B cell (primary cell): ENCODE measurements around the gene EXT2. TPM values are rescaled to one million over a fixed set of nuclear protein-coding genes. Genes with fewer than 3 reads are reported as not detected.

Source experiments
- ATAC-seq: fragments of 200-7000 bp; cut with Tn5 transposase; one replicate; pipeline ENCODE4 v1.10.0; 2021; ENCODE audit warnings: low read depth, mild to moderate bottlenecking, moderate number of reproducible peaks, moderate library complexity
- CTCF ChIA-PET: fragments of 350-600 bp; sonication (Branson Sonifier 250); formaldehyde crosslinking; loops from one replicate; lab custom pipeline; 2021; ENCODE audit warnings: antibody characterized with exemption, inconsistent platforms; lab: Charles Lee
- POLR2A ChIA-PET: fragments of 350-600 bp; sonication (Branson Sonifier 250); formaldehyde crosslinking; loops from one replicate; lab custom pipeline; 2021; ENCODE audit warnings: antibody characterized with exemption; lab: Charles Lee
- DNase-seq: peaks from one replicate; pipeline ENCODE4 v3.0.0; 2013
- H2AFZ ChIP-seq: 2 replicates; pipeline ENCODE4 v1.6.1; 2012; ENCODE audit warnings: mild to moderate bottlenecking, low read depth, low read length; ENCODE audit not compliant: insufficient read depth, poor library complexity, severe bottlenecking
- H3K27ac ChIP-seq, 2 donors: 1 replicate in 1 of 2; 2 replicates in 1 of 2; pipeline ENCODE4 v1.5.1; 2012 to 2013; ENCODE audit warnings: low read length in 2 of 2, mild to moderate bottlenecking in 2 of 2, moderate library complexity in 1 of 2
- H3K27me3 ChIP-seq, 4 experiments: fragments of 200-600 bp in 1 of 4; sonication (generic) in 1 of 4; replicated peaks in 1 of 4; 1 replicate in 2 of 4; 2 replicates in 2 of 4; pipeline versions ENCODE4 v1.6.1 to v1.7.0; 2013 to 2016; ENCODE audit warnings: low read length in 3 of 4, mild to moderate bottlenecking in 2 of 4, mixed read lengths in 1 of 4, moderate library complexity in 1 of 4; ENCODE audit not compliant: insufficient read depth in 4 of 4, control insufficient read depth in 3 of 4; ENCODE audit errors: control extremely low read depth in 1 of 4
- H3K36me3 ChIP-seq, 2 experiments: replicated peaks in 1 of 2; 1 replicate in 1 of 2; 2 replicates in 1 of 2; pipeline versions ENCODE4 v1.6.1 to v1.7.1; 2013; ENCODE audit warnings: low read length in 1 of 2; ENCODE audit not compliant: insufficient read depth in 2 of 2, control insufficient read depth in 1 of 2; ENCODE audit errors: control extremely low read depth in 1 of 2, extremely low read depth in 1 of 2
- H3K4me1 ChIP-seq, 2 donors: fragments of 200-600 bp in 1 of 2; sonication (generic) in 1 of 2; 1 replicate in 1 of 2; 2 replicates in 1 of 2; pipeline versions ENCODE4 v1.5.1 to v1.6.1; 2013 to 2017; ENCODE audit warnings: low read length in 2 of 2; ENCODE audit not compliant: control insufficient read depth in 2 of 2, insufficient read depth in 2 of 2
- H3K4me2 ChIP-seq: replicated peaks from 2 replicates; pipeline ENCODE3; 2012; ENCODE audit warnings: mild to moderate bottlenecking, low read depth, low read length; ENCODE audit not compliant: poor library complexity, severe bottlenecking
- H3K4me3 ChIP-seq, 5 experiments: fragments of 200-600 bp in 1 of 5; sonication (generic) in 1 of 5; 1 replicate in 3 of 5; 2 replicates in 2 of 5; pipeline versions ENCODE4 v1.5.1 to v1.7.0; 2011 to 2016; ENCODE audit warnings: low read length in 4 of 5, mild to moderate bottlenecking in 4 of 5, low read depth in 2 of 5, control low read depth in 1 of 5, moderate library complexity in 1 of 5; ENCODE audit not compliant: insufficient read depth in 1 of 5; ENCODE audit errors: control extremely low read depth in 1 of 5, extremely low read depth in 1 of 5
- H3K79me2 ChIP-seq: fragments of 200-600 bp; sonication (generic); one replicate; pipeline ENCODE4 v1.6.0; 2016; ENCODE audit warnings: low read length; ENCODE audit not compliant: control insufficient read depth, insufficient read depth
- H3K9ac ChIP-seq: fragments of 200-600 bp; sonication (generic); 2 replicates; pipeline ENCODE4 v1.6.1; 2017; ENCODE audit warnings: mild to moderate bottlenecking, low read length, moderate library complexity
- H3K9me3 ChIP-seq, 3 donors: one replicate each; pipeline versions ENCODE4 v1.6.1 to v1.7.1; 2013; ENCODE audit warnings: low read length in 2 of 3; ENCODE audit not compliant: control insufficient read depth in 2 of 3, insufficient read depth in 1 of 3; ENCODE audit errors: control extremely low read depth in 1 of 3
- H4K20me1 ChIP-seq: 2 replicates; pipeline ENCODE4 v1.6.0; 2012; ENCODE audit warnings: mild to moderate bottlenecking, low read length; ENCODE audit not compliant: insufficient read depth, control insufficient read depth, poor library complexity, severe bottlenecking
- H3K27ac Mint-ChIP-seq: one replicate; pipeline ENCODE4 v1.8.0; 2021; ENCODE audit warnings: mixed read lengths
- H3K27me3 Mint-ChIP-seq: one replicate; pipeline ENCODE4 v1.8.0; 2021; ENCODE audit warnings: mixed read lengths
- H3K4me1 Mint-ChIP-seq: one replicate; pipeline ENCODE4 v1.8.0; 2021; ENCODE audit warnings: mixed read lengths
- H3K4me3 Mint-ChIP-seq: one replicate; pipeline ENCODE4 v1.8.0; 2021; ENCODE audit warnings: mixed read lengths
- H3K9me3 Mint-ChIP-seq: one replicate; pipeline ENCODE4 v1.8.0; 2022; ENCODE audit warnings: mixed read lengths; ENCODE audit not compliant: insufficient read depth
- CTCF ChIP-seq: fragments of 200-600 bp; IDR thresholded peaks from one replicate; pipeline ENCODE4 v1.8.0; 2022; ENCODE audit warnings: antibody characterized with exemption, mild to moderate bottlenecking
- EZH2 ChIP-seq: IDR thresholded peaks from 2 replicates; pipeline ENCODE4 v1.6.1; 2012; ENCODE audit warnings: borderline replicate concordance, low read depth, mild to moderate bottlenecking, moderate library complexity, low read length; ENCODE audit not compliant: insufficient read depth, poor library complexity, severe bottlenecking
- WGBS: methylation state at CpG from one replicate; pipeline ENCODE4 v1.1.5; 2013; ENCODE audit warnings: missing lambda C conversion rate; ENCODE audit not compliant: insufficient coverage; 5-methylcytosine and 5-hydroxymethylcytosine counted together
- intact Hi-C: fragments of 100-400 bp; cut with micrococcal nuclease; formaldehyde crosslinking; loops from one replicate; pipeline ENCODE4 v1.10.0; 2022
- polyA plus RNA-seq: library from polyadenylated mRNA; depleted of rRNA; stranded (reverse); fragments of >200 nt; gene quantifications from 2 replicates; pipeline ENCODE4 v1.2.3, GENCODE V29; 2012
- total RNA-seq, 2 donors: library from RNA; stranded (reverse); fragments of 120-200 nt in 1 of 2; gene quantifications; 1 replicate in 1 of 2; 2 replicates in 1 of 2; pipeline versions ENCODE4 v1.2.3 to v1.2.4, GENCODE V29; 2013 to 2022

EXT2 gene
- total and polyA plus RNA-seq, 2 donors (not counting 1 experiment from before 2014, with no cell fraction given), result 11.0 to 27.8 TPM

- Histone ChIP-seq H3K4me2 (no peak overlapping the region), H3K4me1 (no peaks in the 10 kb centered on the region), H3K9ac (no peak overlapping the region), H2AFZ (no peak overlapping the region), H3K4me3 (no peak overlapping the region), H4K20me1 (no peaks in the 10 kb centered on the region), H3K36me3 (peaks cover 0 to 20% of the 10 kb centered on the region in 2 experiments), H3K27ac (no peak overlapping the region), H3K9me3 (peaks cover 0 to 4% (median under 1%) of the 10 kb centered on the region in 3 donors), H3K79me2 (no peaks in the 10 kb centered on the region), H3K27me3 (no peaks in the 10 kb centered on the region)
- WGBS, result 98% methylated on average over 7 of the region's 7 CpGs
- no peak for DNase-seq
- ChIA-PET POLR2A (no interaction called here), CTCF (no interaction called here)
- intact Hi-C loops, result no loop called here
- no peak overlapping the region for H3K4me3 Mint-ChIP-seq
- no peaks in the 10 kb centered on the region for H3K27me3 Mint-ChIP-seq
- H3K4me1 Mint-ChIP-seq, result no peaks in the 10 kb centered on the region
- no peak for TF ChIP-seq CTCF
- no peak for TF ChIP-seq EZH2
- no peak overlapping the region for H3K27ac Mint-ChIP-seq
- no peak for ATAC-seq
- peaks cover 3% of the 10 kb centered on the region for H3K9me3 Mint-ChIP-seq
These were observed 111.8 kb downstream of the EXT2 start for GRCh38 chr11:44207292-44207691.

GRCh38 chr11:44208976-44209603 lies 113.6 kb downstream of the EXT2 start:
- Histone ChIP-seq H2AFZ (no peak overlapping the region), H3K4me2 (no peak overlapping the region), H3K9me3 (peaks cover 0 to 4% (median 4%) of the 10 kb centered on the region in 3 donors), H4K20me1 (no peaks in the 10 kb centered on the region), H3K9ac (no peak overlapping the region), H3K79me2 (no peaks in the 10 kb centered on the region), H3K27me3 (no peaks in the 10 kb centered on the region), H3K4me1 (no peaks in the 10 kb centered on the region), H3K4me3 (no peak overlapping the region), H3K27ac (no peak overlapping the region), H3K36me3 (peaks cover 0 to 20% of the 10 kb centered on the region in 2 experiments)
- H3K4me3 Mint-ChIP-seq, result no peak overlapping the region
- DNase-seq (no peak), ATAC-seq (no peak)
- intact Hi-C loops, result no loop called here
- H3K27ac Mint-ChIP-seq, result no peak overlapping the region
- no peaks in the 10 kb centered on the region for H3K4me1 Mint-ChIP-seq
- ChIA-PET POLR2A (no interaction called here), CTCF (no interaction called here)
- peaks cover 7% of the 10 kb centered on the region for H3K9me3 Mint-ChIP-seq
- TF ChIP-seq EZH2, result no peak
- TF ChIP-seq CTCF, result no peak
- no CpG with 5 or more reads among the region's 2 CpGs for WGBS
- H3K27me3 Mint-ChIP-seq, result no peaks in the 10 kb centered on the region
